NCI-H526 treated with DMSO at 0.1 percent for 48 hours (cell line): ENCODE results near the gene CSF1.
"Not testable (repeated sequence)": the region's sequence is repeated elsewhere in the genome, so short reads cannot be mapped to it uniquely, and the experiment has no call there.

Experiments used
- DNase-seq: peaks from one replicate; lab custom pipeline; 2025; lab: John Stamatoyannopoulos, UW

The CSF1 gene

DNA sequence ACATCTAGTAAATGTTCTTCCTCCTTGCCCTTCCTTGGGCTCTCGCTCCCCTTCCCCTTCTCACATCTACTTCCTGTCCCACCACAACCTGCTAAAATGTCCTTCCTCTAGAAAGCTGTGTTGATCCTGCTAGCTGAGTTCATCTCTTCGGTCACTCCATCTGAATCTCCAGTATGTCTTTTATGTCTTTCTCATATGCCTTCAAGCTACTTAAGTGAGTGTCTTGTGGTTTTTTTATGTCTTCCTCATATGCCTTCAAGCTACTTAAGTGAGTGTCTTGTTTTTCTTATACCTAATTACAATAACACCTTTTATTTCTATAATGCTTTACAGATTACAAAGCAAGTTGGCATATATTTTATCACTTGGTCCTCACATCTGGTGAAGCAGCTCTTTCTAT is 33.9 kb downstream of the CSF1 start:
- DNase-seq: no peak

DNA sequence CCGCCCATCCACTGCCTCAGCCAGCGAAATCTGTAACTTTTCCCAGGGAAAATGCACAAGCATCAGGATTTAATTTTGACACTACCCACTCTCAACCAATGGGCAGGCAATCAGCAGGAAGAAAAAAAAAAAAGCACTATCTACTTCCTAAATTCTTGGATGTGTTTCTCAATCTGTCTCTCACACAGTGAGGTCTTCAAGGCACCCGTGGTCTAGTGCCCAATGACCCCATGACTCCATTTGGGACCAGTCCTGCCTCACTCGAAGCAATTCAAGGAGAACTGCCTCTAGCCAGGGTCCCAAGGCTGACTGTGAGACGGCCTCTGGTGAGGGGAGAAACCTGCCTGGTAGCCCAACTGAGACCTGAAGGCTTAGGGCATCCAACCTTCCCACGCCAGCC is 35.9 kb downstream of the CSF1 start:
- DNase-seq: no peak

DNA sequence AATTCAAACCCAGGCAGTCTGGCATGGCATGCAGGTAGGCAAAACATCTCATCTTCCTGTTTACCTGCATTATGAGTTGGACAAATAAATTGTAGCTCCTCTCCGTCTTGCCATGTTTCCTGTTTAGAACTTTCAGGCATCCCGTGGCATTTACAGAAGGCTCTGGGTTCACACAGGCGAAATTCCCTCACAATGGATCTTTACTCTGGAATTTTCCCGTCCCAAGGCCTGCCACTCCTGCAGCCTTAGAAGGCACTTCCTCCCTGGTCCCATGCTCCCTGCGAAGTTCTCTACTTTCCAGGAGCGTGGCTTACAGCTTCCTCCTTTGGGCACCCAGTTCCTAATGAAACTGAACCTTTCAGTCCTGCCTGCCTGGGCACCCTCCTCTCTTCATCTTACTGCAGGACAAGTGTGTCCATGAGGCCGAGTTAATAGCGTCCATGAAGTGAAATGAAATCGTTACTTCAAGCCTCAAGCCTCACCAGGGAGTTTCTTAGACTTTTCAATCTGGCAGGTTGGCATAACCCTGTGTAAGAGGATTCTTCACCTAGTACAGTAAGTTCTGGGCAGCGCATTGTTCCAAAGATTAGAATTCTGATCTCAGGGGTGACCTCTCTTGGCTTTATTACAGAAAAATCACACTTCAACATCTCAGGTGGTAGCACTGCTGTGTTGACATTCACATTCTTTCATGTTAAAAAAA is 37.1 kb downstream of the CSF1 start:
- no peak for DNase-seq

DNA sequence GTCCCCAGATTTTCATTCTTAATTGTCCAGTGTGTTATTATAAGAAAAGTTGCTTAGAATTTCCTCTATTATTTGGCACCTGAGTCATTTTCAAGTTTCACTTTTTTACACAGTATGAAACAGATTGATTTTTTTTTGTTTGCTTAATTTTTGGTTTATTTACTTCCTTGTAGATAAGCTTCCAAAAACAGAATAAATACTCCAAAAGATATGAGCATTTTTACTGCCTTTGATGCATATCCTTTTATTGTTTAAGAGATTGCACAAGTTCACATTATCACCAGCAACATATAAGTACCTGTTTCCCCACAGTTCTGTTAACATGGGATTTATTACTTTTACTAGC is 37.6 kb downstream of the CSF1 start:
- no peak for DNase-seq

DNA sequence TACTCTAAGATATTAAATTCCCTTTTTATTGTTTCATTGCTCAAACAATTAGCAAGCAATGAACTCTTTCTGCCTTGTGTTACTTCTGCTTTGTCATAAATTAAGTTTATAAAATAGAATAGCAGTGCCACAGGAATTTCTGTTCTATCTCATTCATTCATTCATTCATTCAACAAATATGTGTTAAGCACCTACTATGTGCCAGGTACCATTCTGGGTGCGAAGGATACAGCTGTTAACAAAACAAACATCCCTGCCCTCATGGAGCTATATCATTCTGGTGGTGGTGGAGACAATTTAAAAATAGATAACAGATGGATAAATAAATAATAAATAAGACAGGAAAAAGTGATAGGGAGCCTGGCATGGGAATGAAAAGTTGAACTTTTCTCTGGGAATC is 39.4 kb downstream of the CSF1 start:
- DNase-seq: no peak

DNA sequence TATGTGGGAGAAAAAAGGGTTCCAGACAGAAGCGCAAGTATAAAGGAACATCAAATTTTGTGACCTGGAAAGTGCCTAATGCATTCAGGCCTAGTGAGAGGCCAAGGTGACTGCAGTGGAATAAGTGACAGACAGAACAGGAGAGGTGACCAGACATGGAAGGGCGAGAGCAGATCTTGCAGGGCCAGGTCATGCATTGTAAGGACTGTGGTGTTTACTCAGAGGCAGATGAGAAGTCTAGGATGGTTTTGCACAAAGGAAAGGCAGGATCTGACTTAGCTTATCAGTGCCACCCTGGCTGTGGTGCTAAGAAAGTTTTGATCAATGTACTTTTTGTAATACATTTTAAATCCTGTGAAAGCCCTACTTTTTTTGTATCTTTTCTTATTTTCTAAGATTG is 39.9 kb downstream of the CSF1 start:
- no peak for DNase-seq

DNA sequence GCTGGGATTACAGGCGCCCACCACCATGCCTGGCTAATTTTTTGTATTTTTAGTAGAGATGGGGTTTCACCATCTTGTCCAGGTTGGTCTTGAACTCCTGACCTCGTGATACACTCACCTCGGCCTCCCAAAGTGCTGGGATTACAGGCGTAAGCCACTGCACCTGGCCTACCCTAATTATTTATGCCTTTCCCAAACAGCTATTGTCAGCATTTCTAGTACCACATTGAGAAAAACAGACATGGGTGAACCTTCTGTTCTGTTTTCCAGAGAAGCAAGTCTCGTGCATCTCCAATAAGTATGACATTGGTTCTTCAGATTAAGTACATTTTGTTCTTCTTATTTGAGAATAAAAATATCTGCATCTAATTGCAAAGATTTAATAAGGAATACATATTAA is 40.9 kb downstream of the CSF1 start:
- DNase-seq: not testable (repeated sequence)

DNA sequence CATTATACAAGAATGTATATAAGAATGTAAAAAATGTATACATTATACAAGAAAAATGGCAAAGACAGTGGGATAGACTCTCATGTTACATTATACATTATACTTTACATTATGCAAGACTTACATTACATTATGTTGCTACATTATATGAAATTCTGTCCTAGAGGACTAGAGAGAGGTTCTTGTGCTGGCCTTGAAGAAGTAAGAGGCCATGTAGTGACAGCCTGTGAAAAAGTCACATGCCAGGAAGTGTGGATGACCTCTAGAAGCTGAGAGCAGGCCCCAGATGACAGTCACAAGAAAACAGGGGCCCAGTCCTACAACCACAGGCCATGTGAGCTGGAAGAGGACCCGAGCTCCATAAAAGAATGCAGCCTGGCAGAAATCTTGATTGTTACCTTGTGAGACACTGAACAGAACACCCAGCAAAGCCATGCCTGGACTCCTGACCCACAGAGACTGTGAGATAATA is 43.4 kb downstream of the CSF1 start:
- no peak for DNase-seq

DNA sequence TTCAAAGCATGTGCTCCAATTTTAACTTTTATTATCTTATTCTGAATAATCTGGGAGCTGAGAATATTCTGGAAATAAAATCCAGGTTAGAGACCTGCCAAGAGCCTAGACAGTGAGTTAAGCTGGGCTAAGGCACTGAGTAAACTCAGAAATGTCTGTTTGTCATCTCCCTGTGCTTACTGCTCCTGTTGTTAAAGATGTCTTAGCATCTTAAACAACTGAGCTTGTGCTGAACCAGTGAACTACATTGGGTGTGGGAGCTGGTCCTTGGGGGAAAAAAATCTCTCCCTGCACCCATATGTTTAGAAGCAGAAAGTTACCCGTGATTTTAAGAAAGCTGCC is 49.0 kb downstream of the CSF1 start:
- no peak for DNase-seq

DNA sequence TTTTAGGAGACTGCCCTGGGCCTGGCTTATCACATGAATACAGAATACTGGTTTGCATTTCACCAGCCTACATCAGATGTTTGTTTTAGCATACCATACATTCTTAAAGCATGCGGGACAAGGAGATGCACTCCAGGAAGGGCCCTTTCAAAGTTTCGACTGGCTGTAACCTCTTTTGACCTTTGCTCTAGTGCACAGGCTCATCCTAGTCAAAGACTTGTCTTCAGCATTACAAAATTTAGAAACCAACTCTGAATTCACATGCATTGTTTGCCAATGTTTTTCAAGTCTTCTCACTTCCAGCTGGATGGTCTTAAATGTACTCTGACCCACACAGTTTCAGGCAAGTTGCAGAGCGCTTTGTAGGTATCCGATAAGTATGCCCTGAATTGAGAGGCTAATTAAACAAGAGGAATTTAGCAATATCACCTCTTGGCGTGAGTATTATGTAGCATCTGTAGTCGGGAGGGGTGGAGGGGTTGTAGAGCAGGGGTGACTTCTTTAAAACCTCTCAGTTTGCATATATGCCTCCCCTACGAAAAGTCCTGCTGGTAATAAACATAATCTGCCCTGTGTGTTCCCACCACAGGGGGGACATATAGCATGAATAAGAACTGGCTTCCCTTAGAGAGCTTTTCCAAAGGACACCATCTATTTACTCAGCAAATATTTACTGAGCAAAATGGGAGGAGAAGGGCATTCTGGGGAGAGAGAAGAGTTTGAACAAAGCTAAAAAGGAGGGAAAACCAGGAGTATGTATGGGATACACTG is 49.5 kb downstream of the CSF1 start:
- peak; percentile 98 for DNase-seq

DNA sequence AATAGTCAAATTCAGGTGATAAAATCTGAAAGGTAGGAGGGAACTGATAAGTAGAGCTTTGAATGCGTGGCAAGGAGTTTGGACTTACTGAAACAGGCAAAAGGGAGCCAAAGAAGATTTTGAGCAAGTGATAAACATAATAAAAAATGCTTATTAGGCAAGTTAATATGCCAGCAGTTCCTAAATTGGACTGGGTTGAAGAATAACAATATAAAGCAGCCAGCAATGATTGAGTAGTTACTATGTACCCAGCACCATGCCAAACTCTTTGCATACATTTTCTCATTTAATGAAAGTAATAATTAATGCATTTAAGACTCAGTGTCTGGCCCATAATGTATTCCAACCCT is 50.1 kb downstream of the CSF1 start:
- DNase-seq: no peak

DNA sequence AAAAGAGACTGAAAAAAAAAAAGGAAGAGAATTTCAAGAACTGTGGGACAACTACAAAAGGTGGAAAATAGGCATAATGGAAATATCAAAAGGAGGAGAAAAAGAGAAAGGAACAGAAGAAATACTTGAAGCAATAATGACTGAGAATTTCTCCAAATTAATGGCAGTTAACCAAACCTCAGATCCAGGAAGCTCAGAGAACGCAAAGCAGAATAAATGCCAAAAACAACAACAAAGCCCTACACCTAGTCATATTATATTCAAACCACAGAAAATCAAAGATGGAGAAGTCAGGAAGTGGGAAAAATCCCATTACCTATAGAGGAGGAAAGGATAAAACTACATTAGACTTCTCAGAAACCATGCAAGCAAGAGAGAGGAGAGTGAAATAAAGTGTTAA is 53.2 kb downstream of the CSF1 start:
- no peak for DNase-seq

DNA sequence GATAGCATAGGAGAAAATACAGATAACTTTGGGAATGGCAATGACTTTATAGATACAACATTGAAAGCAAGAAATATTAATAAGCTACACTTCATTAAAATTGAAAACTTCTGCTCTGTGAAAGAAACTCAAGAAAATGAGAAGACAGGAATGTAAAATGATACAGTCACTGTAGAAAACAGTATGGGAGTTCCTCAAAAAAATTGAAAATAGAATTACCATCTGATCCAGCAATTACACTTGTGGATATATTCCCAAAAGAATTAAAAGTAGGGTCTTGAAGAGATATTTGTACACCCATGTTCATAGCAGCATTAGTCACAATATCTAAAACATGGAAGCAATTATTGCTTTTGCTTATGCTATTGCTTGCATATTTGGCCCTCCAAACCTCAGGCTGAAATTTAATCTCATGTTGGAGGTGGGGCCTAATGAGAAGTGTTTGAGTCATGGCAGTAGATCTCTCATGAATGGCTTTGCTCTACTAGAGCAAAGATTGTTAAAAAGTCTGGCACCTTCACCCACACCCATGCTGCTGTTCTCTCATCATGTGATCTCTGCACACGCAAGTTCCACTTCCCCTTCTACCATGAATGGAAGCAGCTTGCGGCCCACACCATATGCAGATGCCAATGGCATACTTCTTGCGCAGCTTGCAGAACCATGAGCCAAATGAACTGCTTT is 58.6 kb downstream of the CSF1 start:
- DNase-seq: no peak

DNA sequence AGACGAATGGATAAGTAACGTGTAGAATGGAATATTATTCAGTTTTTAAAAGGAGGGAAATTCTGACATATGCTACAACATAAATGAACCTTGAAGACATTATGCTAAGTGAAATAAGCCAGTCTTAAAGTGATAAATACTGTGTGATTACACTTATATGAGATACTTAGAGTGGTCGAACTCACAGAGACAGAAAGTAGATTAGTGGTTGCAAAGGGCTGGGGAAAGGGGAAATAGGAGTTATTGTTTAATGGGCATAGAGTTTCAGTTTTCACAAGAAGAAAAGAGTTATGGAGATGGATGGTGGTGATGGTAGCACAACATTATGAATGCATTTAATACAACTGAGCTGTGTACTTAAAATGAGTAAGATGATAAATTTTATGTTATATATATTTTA is 59.3 kb downstream of the CSF1 start:
- DNase-seq: no peak

DNA sequence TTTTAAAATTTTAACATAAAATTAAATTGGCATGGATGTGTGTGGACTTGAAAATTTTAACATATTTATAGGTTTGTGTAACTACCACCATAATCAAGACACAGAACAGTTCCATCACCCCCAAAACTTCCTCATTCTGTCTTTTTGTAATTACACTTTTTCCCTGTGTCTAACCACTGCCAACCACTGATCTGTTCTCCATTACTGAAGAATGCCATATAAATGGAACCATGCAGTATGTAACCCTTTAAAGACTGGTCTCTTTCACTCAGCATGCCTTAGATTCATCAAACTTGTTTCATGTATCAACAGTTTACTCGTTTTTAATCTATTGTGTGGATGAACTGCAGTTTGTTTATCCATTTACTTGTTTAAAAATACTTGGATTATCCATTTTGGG is 60.9 kb downstream of the CSF1 start:
- no peak for DNase-seq

DNA sequence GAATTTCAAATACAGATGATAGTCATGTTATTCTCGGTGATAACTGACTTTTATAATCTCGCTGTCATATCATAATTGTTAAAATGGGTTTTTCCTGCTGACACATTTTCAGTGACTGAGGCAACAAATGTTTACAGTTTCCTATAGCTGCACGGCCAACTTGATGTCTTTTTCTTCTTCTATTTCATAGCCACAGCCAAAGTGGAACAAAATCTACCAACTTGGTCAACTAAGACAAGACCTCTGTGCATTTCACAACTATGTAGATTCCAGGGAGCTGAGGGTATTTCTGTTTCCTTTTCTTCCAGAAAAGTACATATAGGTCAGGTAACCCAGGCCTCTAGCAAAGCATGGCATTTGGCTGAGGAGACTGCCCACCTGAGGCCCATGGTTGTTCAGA is 63.5 kb downstream of the CSF1 start:
- no peak for DNase-seq

DNA sequence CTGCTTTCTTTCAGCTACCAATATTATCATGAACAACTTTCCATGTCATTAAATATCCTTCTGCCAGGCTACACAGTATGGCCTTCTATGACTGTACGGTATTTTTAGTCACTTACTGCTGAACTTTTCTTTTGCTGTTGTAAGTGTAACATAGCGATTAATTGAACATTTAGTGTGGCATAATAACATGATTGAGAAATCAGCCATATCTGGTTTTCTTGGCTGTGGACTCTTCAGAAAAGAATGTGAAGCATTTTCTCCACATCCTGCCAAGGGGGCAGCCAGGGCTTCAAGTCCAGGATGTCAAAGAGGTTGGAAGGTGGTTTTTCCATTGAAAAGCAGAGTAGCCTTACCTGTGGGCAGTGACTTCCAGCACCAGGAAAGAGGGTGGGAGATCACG is 65.1 kb downstream of the CSF1 start:
- DNase-seq: no peak

DNA sequence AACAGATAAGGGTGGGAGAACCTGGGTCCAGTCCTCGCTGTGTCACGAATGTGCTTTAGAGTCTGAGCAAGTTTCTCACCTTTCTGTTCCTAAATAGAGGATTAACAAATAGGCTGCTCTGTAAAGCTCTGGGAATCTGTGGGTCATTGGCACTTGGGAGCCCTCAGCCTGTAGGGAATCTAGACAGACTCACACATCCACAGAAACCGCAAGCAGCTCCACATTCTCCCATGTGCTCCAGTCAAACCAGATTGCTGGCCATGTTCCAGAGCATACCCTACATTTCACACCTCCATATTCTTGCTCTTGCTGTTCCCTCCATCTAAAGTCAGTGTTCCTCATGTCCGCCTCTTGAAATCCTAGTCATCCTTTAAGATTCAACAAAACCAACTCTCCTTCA is 66.1 kb downstream of the CSF1 start:
- no peak for DNase-seq

DNA sequence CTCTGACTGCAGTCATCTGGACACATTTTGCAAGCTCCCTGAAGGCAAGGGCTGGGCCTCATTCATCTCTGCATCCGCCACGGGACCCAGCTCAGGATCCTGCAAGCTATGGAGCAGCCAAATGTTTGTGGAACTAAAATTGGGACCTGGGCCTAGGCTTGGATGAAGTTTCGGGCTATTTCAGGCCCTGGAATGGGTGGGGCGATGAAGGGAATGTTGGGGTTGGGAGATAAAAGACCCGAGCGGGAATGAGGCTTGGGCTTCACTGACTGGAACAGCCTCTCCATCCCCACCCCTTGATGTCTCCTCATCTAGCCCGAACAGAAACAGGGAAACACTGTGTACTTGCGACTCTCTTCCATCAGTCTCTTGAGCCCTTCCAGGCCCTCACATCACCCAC is 66.6 kb downstream of the CSF1 start:
- no peak for DNase-seq

DNA sequence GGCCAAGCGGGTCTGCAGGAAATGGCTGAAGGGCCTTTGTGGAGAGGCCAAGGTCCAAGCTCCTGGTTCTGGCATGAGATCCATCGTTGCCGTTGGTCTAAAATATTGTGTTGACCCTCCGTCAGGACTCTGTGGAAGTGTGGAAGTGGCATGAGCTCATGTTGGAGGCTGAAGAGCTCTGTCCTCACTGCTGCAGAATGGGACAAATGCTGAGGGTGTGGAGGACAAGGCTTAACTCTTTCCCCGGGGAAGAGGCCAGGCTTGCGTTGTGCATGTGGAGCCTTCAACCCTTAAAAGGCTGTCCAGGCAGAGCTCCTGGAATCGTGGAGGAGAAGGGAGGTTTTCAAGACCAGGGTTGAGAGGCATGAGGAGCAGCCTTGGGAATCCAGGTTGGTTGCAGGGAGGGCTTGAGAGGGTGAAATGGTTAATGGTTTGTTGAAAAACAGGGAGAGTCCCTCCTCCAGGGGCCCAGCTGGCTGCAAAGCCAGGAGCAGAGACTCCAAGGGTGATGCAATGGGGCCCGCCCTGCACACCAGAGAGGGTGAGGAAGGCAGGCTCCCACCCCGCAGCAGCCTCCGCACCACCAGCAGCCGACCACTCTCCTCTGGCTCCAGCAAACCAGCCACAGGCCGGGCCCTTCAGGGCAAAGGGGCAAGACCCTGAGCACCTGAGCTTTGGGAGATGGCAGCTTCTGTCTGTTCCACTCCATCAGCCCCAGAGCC is 67.2 kb downstream of the CSF1 start:
- no peak for DNase-seq

DNA sequence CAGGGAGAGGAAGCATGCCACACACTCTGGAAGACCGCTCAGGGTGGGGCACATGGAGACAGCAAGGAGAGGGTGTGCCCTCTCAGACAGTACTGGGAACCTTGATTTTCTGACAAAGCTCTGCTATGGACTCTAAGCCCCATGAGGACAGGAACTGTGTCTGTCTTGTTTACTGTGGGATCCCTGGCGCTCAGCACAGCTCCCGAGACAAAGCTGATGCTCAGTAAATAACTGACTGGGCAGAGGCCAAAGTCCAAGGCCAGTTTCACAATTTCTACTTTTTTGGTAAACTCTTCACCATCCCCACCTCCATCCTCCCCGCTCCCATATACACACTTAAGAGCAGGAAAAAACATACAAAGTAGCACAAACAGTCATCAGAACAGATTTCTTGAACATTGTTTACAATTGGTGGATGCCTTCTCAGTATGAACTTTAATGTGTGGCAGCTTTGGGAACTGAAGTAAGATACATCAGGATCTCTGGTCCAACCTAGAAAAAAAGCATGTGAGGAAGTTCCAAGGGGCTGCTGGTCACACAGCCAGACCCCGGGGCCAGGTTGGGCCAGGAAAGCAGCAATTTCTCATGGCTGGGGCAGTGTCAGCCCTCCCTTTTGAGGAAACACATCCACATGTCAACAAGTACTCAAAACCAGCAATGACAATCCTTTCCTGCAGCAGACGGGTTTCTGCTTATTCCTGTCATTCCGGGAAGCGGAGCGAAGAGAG is 68.3 kb downstream of the CSF1 start:
- no peak for DNase-seq

DNA sequence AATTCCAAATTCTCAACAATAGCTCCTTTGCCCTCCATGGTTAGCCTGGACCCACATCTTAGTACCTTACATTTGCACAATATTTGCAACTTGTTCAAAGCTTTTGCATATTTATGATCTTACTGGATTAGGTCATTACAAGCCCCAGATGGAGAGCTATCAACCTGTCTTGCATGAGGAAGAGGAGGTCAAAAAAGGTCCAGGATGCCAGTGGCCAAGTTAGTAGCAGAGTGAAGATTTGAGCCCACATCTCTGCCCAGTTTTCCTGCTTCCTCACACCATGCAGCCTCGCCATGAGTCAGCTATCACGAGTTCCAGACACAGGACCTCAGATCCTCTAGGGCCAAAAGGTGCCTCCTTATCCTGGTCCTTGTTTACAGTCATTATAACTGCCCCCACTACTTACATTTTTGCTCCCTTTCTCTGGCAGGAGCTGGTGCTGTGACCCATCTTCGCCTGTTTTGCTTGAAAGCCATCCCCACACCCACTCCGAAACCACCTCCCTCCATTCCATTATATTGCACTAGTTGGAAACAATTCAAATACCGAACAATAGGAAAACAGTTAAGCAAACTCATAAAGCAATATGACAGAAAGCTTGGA is 68.9 kb downstream of the CSF1 start:
- peak; percentile 80 for DNase-seq
